H1 (cell line): ENCODE measurements around the gene SPG7. TPM values are rescaled to one million over a fixed set of nuclear protein-coding genes. Genes with fewer than 3 reads are reported as not detected.

Experiments
- CTCF ChIA-PET: fragments of 300-600 bp; sonication (Branson Sonifier 250); formaldehyde crosslinking; loops from one replicate; lab custom pipeline; 2021; ENCODE audit not compliant: partially characterized antibody; lab: Charles Lee
- POLR2A ChIA-PET: fragments of 300-600 bp; sonication (Branson Sonifier 250); formaldehyde crosslinking; loops from one replicate; lab custom pipeline; 2021; ENCODE audit warnings: inconsistent platforms; ENCODE audit not compliant: partially characterized antibody; lab: Charles Lee
- DNase-seq, 2 experiments: peaks; one replicate each; pipeline versions ENCODE4 v3.0.0 to v3.0.0-alpha.2; 2010 to 2022; ENCODE audit warnings: low spot score in 2 of 2, low read depth in 1 of 2, mixed read lengths in 1 of 2
- FAIRE-seq: peaks from 2 replicates; lab custom pipeline; 2011; peaks lifted over from hg19 to GRCh38; lab: Jason Lieb, UNC
- H2AFZ ChIP-seq: 2 replicates; pipeline ENCODE4 v1.8.1; 2012; ENCODE audit warnings: low read length, inconsistent platforms
- H2AK5ac ChIP-seq: 2 replicates; pipeline ENCODE4 v1.6.1; 2013; ENCODE audit warnings: low read depth, low read length
- H2BK120ac ChIP-seq: replicated peaks from 2 replicates; pipeline ENCODE3; 2013; ENCODE audit warnings: low read depth, low read length, inconsistent platforms
- H2BK12ac ChIP-seq: 2 replicates; pipeline ENCODE4 v1.6.1; 2013; ENCODE audit warnings: low read depth, low read length
- H2BK15ac ChIP-seq: 2 replicates; pipeline ENCODE4 v1.6.1; 2013; ENCODE audit warnings: low read length
- H2BK20ac ChIP-seq: 2 replicates; pipeline ENCODE4 v1.6.1; 2013; ENCODE audit warnings: low read length
- H2BK5ac ChIP-seq: 2 replicates; pipeline ENCODE4 v1.6.1; 2013; ENCODE audit warnings: low read depth, low read length
- H3K14ac ChIP-seq: 2 replicates; pipeline ENCODE4 v1.6.1; 2013; ENCODE audit warnings: inconsistent platforms; ENCODE audit not compliant: insufficient read length
- H3K18ac ChIP-seq: 2 replicates; pipeline ENCODE4 v1.6.1; 2013; ENCODE audit warnings: low read length; ENCODE audit errors: extremely low read depth
- H3K23ac ChIP-seq: 2 replicates; pipeline ENCODE4 v1.6.1; 2013; ENCODE audit warnings: inconsistent platforms; ENCODE audit not compliant: insufficient read length
- H3K23me2 ChIP-seq: 2 replicates; pipeline ENCODE4 v1.6.1; 2013; ENCODE audit warnings: low read depth, low read length
- H3K27ac ChIP-seq: 2 replicates; pipeline ENCODE4 v1.6.1; 2011; ENCODE audit warnings: low read depth, low read length, inconsistent platforms
- H3K27me3 ChIP-seq, 4 experiments: replicated peaks in 1 of 4; 1 replicate in 1 of 4; 2 replicates in 3 of 4; pipeline versions ENCODE4 v1.6.1 to v1.8.1; 2011 to 2013; ENCODE audit warnings: low read length in 3 of 4, mild to moderate bottlenecking in 3 of 4, inconsistent platforms in 2 of 4, mixed read lengths in 2 of 4, moderate library complexity in 1 of 4; ENCODE audit not compliant: control insufficient read depth in 3 of 4, insufficient read depth in 3 of 4; ENCODE audit errors: extremely low read depth in 1 of 4
- H3K36me3 ChIP-seq, 4 experiments: 2 replicates each; pipeline versions ENCODE4 v1.6.1 to v1.8.1; 2011 to 2013; ENCODE audit warnings: mild to moderate bottlenecking in 4 of 4, low read length in 3 of 4, moderate library complexity in 2 of 4, control low read depth in 1 of 4, inconsistent platforms in 1 of 4; ENCODE audit not compliant: insufficient read depth in 4 of 4, control insufficient read depth in 2 of 4
- H3K4ac ChIP-seq: replicated peaks from 2 replicates; pipeline ENCODE3; 2013; ENCODE audit warnings: low read length, low read depth, mixed read lengths, inconsistent platforms; ENCODE audit not compliant: insufficient read length
- H3K4me1 ChIP-seq, 4 experiments: replicated peaks in 1 of 4; 1 replicate in 1 of 4; 2 replicates in 3 of 4; pipeline versions ENCODE4 v1.6.1 to v1.8.1; 2011 to 2013; ENCODE audit warnings: low read length in 3 of 4, inconsistent platforms in 2 of 4, mixed read lengths in 1 of 4; ENCODE audit not compliant: insufficient read depth in 4 of 4, control insufficient read depth in 3 of 4
- H3K4me2 ChIP-seq, 2 experiments: 2 replicates each; pipeline versions ENCODE4 v1.6.1 to v1.8.1; 2011 to 2013; ENCODE audit warnings: low read depth in 2 of 2, low read length in 2 of 2, control low read depth in 1 of 2, inconsistent platforms in 1 of 2, mild to moderate bottlenecking in 1 of 2; ENCODE audit not compliant: insufficient read depth in 1 of 2
- H3K4me3 ChIP-seq, 4 experiments: fragments of 200-600, 300-600 bp in 1 of 4; sonication (generic), shearing (Covaris generic), sonication (Bioruptor Twin) in 1 of 4; 2 replicates each; pipeline versions ENCODE4 v1.5.1 to v1.8.1; 2011 to 2016; ENCODE audit warnings: low read length in 4 of 4, low read depth in 3 of 4, control low read depth in 2 of 4, inconsistent platforms in 2 of 4, mild to moderate bottlenecking in 2 of 4, mixed read lengths in 1 of 4, moderate library complexity in 1 of 4; ENCODE audit not compliant: insufficient read depth in 2 of 4; ENCODE audit errors: extremely low read depth in 1 of 4
- H3K56ac ChIP-seq: replicated peaks from 2 replicates; pipeline ENCODE3; 2013; ENCODE audit warnings: low read depth, mild to moderate bottlenecking, mixed read lengths, low read length, inconsistent platforms; ENCODE audit not compliant: insufficient read length
- H3K79me1 ChIP-seq: 2 replicates; pipeline ENCODE4 v1.6.1; 2013; ENCODE audit warnings: low read depth, low read length, control low read depth
- H3K79me2 ChIP-seq, 2 experiments: 2 replicates each; pipeline versions ENCODE4 v1.6.1 to v1.8.1; 2012 to 2013; ENCODE audit warnings: low read length in 2 of 2, mild to moderate bottlenecking in 2 of 2, inconsistent platforms in 1 of 2; ENCODE audit not compliant: insufficient read depth in 2 of 2, control insufficient read depth in 1 of 2
- H3K9ac ChIP-seq, 4 experiments: replicated peaks in 1 of 4; 1 replicate in 1 of 4; 2 replicates in 3 of 4; pipeline versions ENCODE4 v1.6.1 to v1.8.1; 2011 to 2013; ENCODE audit warnings: low read depth in 3 of 4, low read length in 3 of 4, control low read depth in 2 of 4, mild to moderate bottlenecking in 2 of 4, moderate library complexity in 2 of 4, inconsistent platforms in 1 of 4; ENCODE audit errors: extremely low read depth in 1 of 4
- H3K9me3 ChIP-seq, 2 experiments: 2 replicates each; pipeline versions ENCODE4 v1.6.1 to v1.8.1; 2012 to 2013; ENCODE audit warnings: mild to moderate bottlenecking in 2 of 2, moderate library complexity in 2 of 2, control low read depth in 1 of 2, inconsistent platforms in 1 of 2, low read depth in 1 of 2, low read length in 1 of 2, mixed read lengths in 1 of 2; ENCODE audit not compliant: insufficient read depth in 2 of 2
- H4K20me1 ChIP-seq, 2 experiments: replicated peaks in 1 of 2; 2 replicates each; pipeline versions ENCODE3 to v1.8.1; 2011 to 2013; ENCODE audit warnings: inconsistent platforms in 2 of 2, low read length in 2 of 2, mild to moderate bottlenecking in 1 of 2; ENCODE audit not compliant: insufficient read depth in 2 of 2, control insufficient read depth in 1 of 2
- H4K5ac ChIP-seq: 2 replicates; pipeline ENCODE4 v1.6.1; 2013; ENCODE audit warnings: low read length, low read depth, mixed read lengths, inconsistent platforms; ENCODE audit not compliant: insufficient read length
- H4K8ac ChIP-seq: 2 replicates; pipeline ENCODE4 v1.8.0; 2013; ENCODE audit warnings: mild to moderate bottlenecking, moderate library complexity, low read length, inconsistent platforms; ENCODE audit not compliant: insufficient read depth; ENCODE audit errors: extremely low read depth
- H4K91ac ChIP-seq: replicated peaks from 2 replicates; pipeline ENCODE3; 2013; ENCODE audit warnings: low read length, mixed read lengths, inconsistent platforms; ENCODE audit not compliant: insufficient read length
- JUN ChIP-seq: IDR thresholded peaks from 2 replicates; pipeline ENCODE4 v1.6.1; 2011; ENCODE audit warnings: low read depth, mild to moderate bottlenecking, improper control_type of control experiment, low read length
- POLR2AphosphoS5 ChIP-seq: IDR thresholded peaks from 2 replicates; pipeline ENCODE4 v1.6.1; 2011; ENCODE audit warnings: low read depth, low read length
- WGBS, 2 experiments: shearing (Covaris generic) in 1 of 2; methylation state at CpG; one replicate each; pipeline versions ENCODE4 v1.1.6 to v1.1.7; 2013 to 2015; ENCODE audit warnings: low lambda C conversion rate in 2 of 2, mixed read lengths in 2 of 2, inconsistent platforms in 1 of 2, low coverage in 1 of 2, missing lambda C conversion rate in 1 of 2; ENCODE audit not compliant: insufficient replicate concordance in 2 of 2, insufficient coverage in 1 of 2, insufficient read length in 1 of 2; ENCODE audit errors: extremely low coverage in 1 of 2, missing lambda C conversion rate in 1 of 2; 5-methylcytosine and 5-hydroxymethylcytosine counted together
- polyA plus RNA-seq, 7 experiments: library from polyadenylated mRNA; depleted of rRNA in 3 of 7; stranded (reverse) in 5 of 7; unstranded in 2 of 7; fragments of >200 nt in 5 of 7; fragments of 200-250 nt in 2 of 7; gene quantifications; 1 replicate in 5 of 7; 2 replicates in 1 of 7; 4 replicates in 1 of 7; pipeline versions ENCODE4 v1.2.1 to v1.2.3, GENCODE V29; 2011 to 2013; ENCODE audit warnings: missing spikeins in 2 of 7, mixed read lengths in 2 of 7
- total RNA-seq: library from RNA; stranded (reverse); fragmentation: NEBNext Ultra II Directional; extraction: Animal tissue kit (Norgen Biotek cat#: 25700); gene quantifications from 2 replicates; pipeline ENCODE4 v1.2.1, GENCODE V29; 2021

Gene SPG7
- total and polyA plus RNA-seq, 2 of the 8 experiments (the other 6 are each of a cell fraction or from before 2014, with no cell fraction given): 72.1 to 113 TPM

DNA sequence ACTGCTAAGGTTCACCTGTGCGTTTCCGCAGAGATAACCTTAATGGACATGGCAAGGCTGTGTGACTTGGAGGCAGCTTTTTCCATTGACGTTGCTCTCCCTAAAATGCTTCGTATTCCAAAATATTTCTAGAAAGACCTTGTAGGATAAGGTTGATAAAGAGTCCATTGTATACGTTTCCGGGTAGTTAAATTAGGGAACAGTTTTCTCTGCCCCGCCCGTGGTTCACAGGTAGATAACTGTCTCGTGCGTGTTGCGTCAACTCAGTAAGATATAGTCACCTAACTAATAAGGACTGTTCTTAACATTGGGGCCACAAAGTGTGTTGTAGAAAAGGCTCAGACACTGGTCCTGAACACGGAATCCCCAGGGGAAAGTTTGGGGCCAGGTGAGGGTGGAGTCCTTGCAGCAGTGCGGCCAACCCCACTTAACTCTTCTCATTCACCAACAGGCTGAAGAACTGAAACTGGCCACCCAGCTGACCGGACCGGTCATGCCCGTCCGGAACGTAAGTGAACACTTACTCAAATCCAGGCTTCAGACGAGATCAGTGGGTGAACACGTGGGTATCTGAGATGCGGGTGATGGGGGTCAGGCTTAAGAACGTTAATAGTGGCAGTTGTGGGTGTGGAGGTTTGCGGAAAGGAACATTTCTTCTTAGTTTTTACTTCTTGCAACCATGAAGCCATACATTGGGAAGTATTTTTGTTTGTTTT, 53.8 kb downstream of the SPG7 start:
- DNase-seq: no peak
- TF ChIP-seq POLR2AphosphoS5 (peak; percentile 55; the same call in 1 of the 2 replicates), JUN (no peak)
- H3K23ac ChIP-seq: no peak overlapping the region
- no peak overlapping the region for H2BK15ac ChIP-seq
- no peak overlapping the region for H3K56ac ChIP-seq
- no peak overlapping the region for H4K91ac ChIP-seq
- peak overlapping the region; percentile 69 to 97 (median 82) for H3K4me3 ChIP-seq
- peaks cover 3% of the 10 kb centered on the region for H3K79me1 ChIP-seq
- H2AK5ac ChIP-seq: no peak overlapping the region
- H3K27me3 ChIP-seq: no peaks in the 10 kb centered on the region
- peaks cover 5 to 28% (median 8%) of the 10 kb centered on the region in 4 experiments for H3K4me1 ChIP-seq
- peaks cover 18% of the 10 kb centered on the region for H3K23me2 ChIP-seq
- peaks cover 11 to 32% of the 10 kb centered on the region in 2 experiments for H3K79me2 ChIP-seq
- no peak overlapping the region for H2AFZ ChIP-seq
- no peak overlapping the region for H2BK120ac ChIP-seq
- H2BK5ac ChIP-seq: peak overlapping the region; percentile 52; the same call in 1 of the 2 replicates
- H2BK12ac ChIP-seq: no peak overlapping the region
- H3K9ac ChIP-seq: peak overlapping the region; percentile 68 to 96 (median 92)
- no peak overlapping the region for H4K8ac ChIP-seq
- H3K4me2 ChIP-seq: peak overlapping the region; percentile 91
- no peak for FAIRE-seq
- no peak overlapping the region for H2BK20ac ChIP-seq
- H4K20me1 ChIP-seq: peaks cover 26 to 28% of the 10 kb centered on the region in 2 experiments
- no peak overlapping the region for H3K27ac ChIP-seq
- no peak overlapping the region for H4K5ac ChIP-seq
- WGBS, 2 experiments: 78% methylated on average over 23 of the region's 23 CpGs; no CpG with 5 or more reads in 1 of the 2 experiments
- H3K14ac ChIP-seq: no peak overlapping the region
- peaks cover 21 to 37% (median 32%) of the 10 kb centered on the region in 4 experiments for H3K36me3 ChIP-seq
- ChIA-PET CTCF (interaction anchor here (2.8 kb wide), 1 partner anchor 13 kb away, joined by 7 read pairs; no protein-coding TSS in a partner anchor), POLR2A (interaction anchor here (0.7 to 5.5 kb wide), 20 partner anchors 7 to 273 kb away, joined by 3 to 63 read pairs (median 4); partner anchors contain the start of genes CPNE7 and SPG7)
- no peak overlapping the region for H3K18ac ChIP-seq
- no peaks in the 10 kb centered on the region for H3K9me3 ChIP-seq
- H3K4ac ChIP-seq: no peak overlapping the region
